HT-29 (cell line): Measurements from ENCODE around the gene BDP1. TPM values are rescaled to one million over a fixed set of nuclear protein-coding genes. Genes with fewer than 3 reads are reported as not detected.
"Not testable (repeated sequence)": the region's sequence is repeated elsewhere in the genome, so short reads cannot be mapped to it uniquely, and the experiment has no call there.

Source experiments
- DNase-seq: peaks from one replicate; pipeline ENCODE4 v3.0.0-alpha.2; 2015; ENCODE audit warnings: low spot score
- total RNA-seq: library from RNA; depleted of rRNA; stranded (reverse); fragments of >200 nt; shearing (Covaris generic); gene quantifications from 2 replicates; pipeline ENCODE4 v1.2.3, GENCODE V29; 2014

Gene BDP1
- total RNA-seq, 1 experiment from 2014 or later, result 19.3 TPM

- DNase-seq, result no peak
Measured at GRCh38 chr5:71564895-71565294, 109.4 kb downstream of the BDP1 start.

- no peak for DNase-seq
Measured at GRCh38 chr5:71569748-71570509, 114.5 kb downstream of the BDP1 start.

GRCh38 chr5:71571811-71572210 lies 116.4 kb downstream of the BDP1 start:
- not testable (repeated sequence) for DNase-seq

GRCh38 chr5:71573591-71573990 lies 118.1 kb downstream of the BDP1 start:
- DNase-seq, result peak; percentile 14

GRCh38 chr5:71575588-71575987 lies 120.1 kb downstream of the BDP1 start:
- not testable (repeated sequence) for DNase-seq

- DNase-seq, result no peak
Measured at GRCh38 chr5:71576241-71576640, 120.8 kb downstream of the BDP1 start.

GRCh38 chr5:71577839-71578238 lies 122.4 kb downstream of the BDP1 start:
- DNase-seq, result not testable (repeated sequence)

GRCh38 chr5:71582945-71583584 lies 127.6 kb downstream of the BDP1 start:
- DNase-seq, result no peak

- no peak for DNase-seq
Measured at GRCh38 chr5:71586052-71586940, 130.8 kb downstream of the BDP1 start.

GRCh38 chr5:71586941-71587765 lies 131.7 kb downstream of the BDP1 start, which contains the start of gene MCCC2:
Gene MCCC2 (plus strand): TSS chr5:71587340. CDS start chr5:71587426, 86 bp downstream.
- DNase-seq, result peak; percentile 98

- DNase-seq, result no peak
Measured at GRCh38 chr5:71587766-71588532, 132.5 kb downstream of the BDP1 start.

- no peak for DNase-seq
Measured at GRCh38 chr5:71588533-71588885, 133.1 kb downstream of the BDP1 start.

GRCh38 chr5:71589903-71590302 lies 134.5 kb downstream of the BDP1 start:
- no peak for DNase-seq

- DNase-seq, result no peak
Measured at GRCh38 chr5:71591100-71591499, 135.6 kb downstream of the BDP1 start.

- no peak for DNase-seq
Measured at GRCh38 chr5:71596169-71596568, 140.7 kb downstream of the BDP1 start.

GRCh38 chr5:71597001-71597400 lies 141.6 kb downstream of the BDP1 start:
- no peak for DNase-seq

- DNase-seq, result peak; percentile 1
Measured at GRCh38 chr5:71600783-71601182, 145.3 kb downstream of the BDP1 start.

GRCh38 chr5:71601222-71602026 lies 146.0 kb downstream of the BDP1 start:
- peak; percentile 90 for DNase-seq

- DNase-seq, result peak; percentile 22
Measured at GRCh38 chr5:71609916-71610315, 154.5 kb downstream of the BDP1 start.

- no peak for DNase-seq
Measured at GRCh38 chr5:71615809-71616208, 160.4 kb downstream of the BDP1 start.
